HCT116 (cell line): ENCODE data around the gene MPIG6B. TPM values are rescaled to one million over a fixed set of nuclear protein-coding genes. Genes with fewer than 3 reads are reported as not detected.

Experiments used
- ATAC-seq: fragments of 200-7000 bp; cut with Tn5 transposase; 2 replicates; pipeline ENCODE4 v1.9.1; 2020; ENCODE audit warnings: mild to moderate bottlenecking, moderate library complexity
- BruUV-seq: library from RNA; stranded (reverse); fragments of 400-500 nt; replicated peaks from 2 replicates; lab custom pipeline; 2021; lab: Mats Ljungman, UMichigan
- CTCF ChIA-PET: fragments of 300-600 bp; sonication (Branson Sonifier 250); formaldehyde crosslinking; loops from one replicate; lab custom pipeline; 2021; ENCODE audit warnings: antibody characterized with exemption; lab: Charles Lee
- POLR2A ChIA-PET: fragments of 300-600, 350-600 bp; sonication (Branson Sonifier 250); formaldehyde crosslinking; loops from one replicate; lab custom pipeline; 2021; ENCODE audit warnings: antibody characterized with exemption; lab: Charles Lee
- RAD21 ChIA-PET, 2 experiments: fragments of 300-600 bp; sonication (Branson Sonifier 250); formaldehyde crosslinking; loops; one replicate each; lab custom pipeline; 2023; ENCODE audit warnings: low total read pairs in 2 of 2; ENCODE audit not compliant: uncharacterized antibody in 2 of 2, unreplicated experiment in 2 of 2, low non-redundant PET in 1 of 2; lab: Charles Lee
- DNase-seq: peaks from one replicate; pipeline ENCODE4 v3.0.0-alpha.2; 2010; ENCODE audit warnings: low read depth, low spot score
- H2AFZ ChIP-seq: fragments of 200-600 bp; shearing (Covaris generic), sonication (generic); 2 replicates; pipeline ENCODE4 v1.6.1; 2017; ENCODE audit warnings: low read depth, mixed run types, mixed read lengths, antibody characterized with exemption, low read length; ENCODE audit not compliant: poor library complexity, severe bottlenecking
- H3K27ac ChIP-seq: 2 replicates; pipeline ENCODE4 v1.5.1; 2012; ENCODE audit warnings: low read depth, low read length
- H3K27me3 ChIP-seq: fragments of 200-600 bp; sonication (generic); 2 replicates; pipeline ENCODE4 v1.6.1; 2016; ENCODE audit warnings: mixed run types, low read length, mixed read lengths; ENCODE audit not compliant: insufficient read depth
- H3K36me3 ChIP-seq, 2 experiments: fragments of 200-500 bp in 1 of 2; fragments of 200-600 bp in 1 of 2; sonication (Bioruptor generic) in 1 of 2; sonication (generic) in 1 of 2; 2 replicates each; pipeline versions ENCODE4 v1.5.1 to v1.6.1; 2014 to 2016; ENCODE audit warnings: low read length in 2 of 2, inconsistent platforms in 1 of 2, mixed read lengths in 1 of 2, mixed run types in 1 of 2; ENCODE audit not compliant: insufficient read depth in 2 of 2, control insufficient read depth in 1 of 2
- H3K4me1 ChIP-seq, 2 experiments: fragments of 200-600 bp in 1 of 2; sonication (generic) in 1 of 2; 2 replicates each; pipeline versions ENCODE4 v1.5.1 to v1.6.1; 2012 to 2017; ENCODE audit warnings: low read length in 2 of 2, inconsistent platforms in 1 of 2, mild to moderate bottlenecking in 1 of 2, mixed read lengths in 1 of 2, mixed run types in 1 of 2, moderate library complexity in 1 of 2; ENCODE audit not compliant: insufficient read depth in 2 of 2, control insufficient read depth in 1 of 2
- H3K4me2 ChIP-seq: fragments of 200-600 bp; sonication (generic); 2 replicates; pipeline ENCODE4 v1.6.1; 2017; ENCODE audit warnings: mixed run types, low read length, mixed read lengths
- H3K4me3 ChIP-seq, 2 experiments: fragments of 200-600 bp in 1 of 2; sonication (generic) in 1 of 2; replicated peaks in 1 of 2; 2 replicates each; pipeline ENCODE4 v1.5.1; 2011 to 2016; ENCODE audit warnings: low read length in 2 of 2, control low read depth in 1 of 2, low read depth in 1 of 2, mild to moderate bottlenecking in 1 of 2, mixed read lengths in 1 of 2, mixed run types in 1 of 2
- H3K79me2 ChIP-seq: fragments of 200-600 bp; sonication (generic); 2 replicates; pipeline ENCODE4 v1.6.1; 2017; ENCODE audit warnings: mild to moderate bottlenecking, mixed run types, low read length, moderate library complexity, mixed read lengths; ENCODE audit not compliant: insufficient read depth
- H3K9ac ChIP-seq: fragments of 200-600 bp; sonication (generic); 2 replicates; pipeline ENCODE4 v1.6.1; 2016; ENCODE audit warnings: low read length, mixed read lengths
- H3K9me2 ChIP-seq: fragments of 200-600 bp; sonication (generic), shearing (Covaris generic); 2 replicates; pipeline ENCODE4 v1.6.1; 2017; ENCODE audit warnings: mixed run types, mild to moderate bottlenecking, moderate library complexity; ENCODE audit not compliant: insufficient read depth
- H3K9me3 ChIP-seq, 2 experiments: fragments of 200-500 bp in 1 of 2; fragments of 200-600 bp in 1 of 2; sonication (Bioruptor generic) in 1 of 2; sonication (generic) in 1 of 2; 2 replicates each; pipeline ENCODE4 v1.6.1; 2014 to 2017; ENCODE audit warnings: low read length in 2 of 2, mixed read lengths in 2 of 2, inconsistent platforms in 1 of 2, low read depth in 1 of 2, mild to moderate bottlenecking in 1 of 2, mixed run types in 1 of 2, moderate library complexity in 1 of 2; ENCODE audit not compliant: control insufficient read depth in 1 of 2, insufficient read depth in 1 of 2
- H4K20me1 ChIP-seq: fragments of 200-600 bp; sonication (generic), shearing (Covaris generic); 2 replicates; pipeline ENCODE4 v1.6.1; 2017; ENCODE audit warnings: mixed run types, mild to moderate bottlenecking, moderate library complexity; ENCODE audit not compliant: insufficient read depth
- ATF3 ChIP-seq: IDR thresholded peaks from 2 replicates; pipeline ENCODE4 v1.6.1; 2012
- CBX3 ChIP-seq: IDR thresholded peaks from 2 replicates; pipeline ENCODE4 v1.6.1; 2012; ENCODE audit warnings: low read depth
- CTCF ChIP-seq, 3 experiments: fragments of 200-600 bp in 1 of 3; sonication (generic) in 1 of 3; IDR thresholded peaks in 2 of 3; conservative IDR thresholded peaks in 1 of 3; 2 replicates each; pipeline ENCODE4 v1.5.1; 2012 to 2017; ENCODE audit warnings: low read depth in 2 of 3, low read length in 2 of 3, antibody characterized with exemption in 1 of 3, borderline replicate concordance in 1 of 3, control low read depth in 1 of 3, mild to moderate bottlenecking in 1 of 3, mixed read lengths in 1 of 3, mixed run types in 1 of 3, moderate library complexity in 1 of 3; ENCODE audit not compliant: insufficient read depth in 1 of 3
- EGR1 ChIP-seq: IDR thresholded peaks from 2 replicates; pipeline ENCODE4 v1.6.1; 2012; ENCODE audit warnings: low read depth
- ELF1 ChIP-seq: IDR thresholded peaks from 2 replicates; pipeline ENCODE4 v1.6.1; 2012; ENCODE audit warnings: low read depth, borderline replicate concordance
- EZH2phosphoT487 ChIP-seq: fragments of 200-600 bp; IDR thresholded peaks from 2 replicates; pipeline ENCODE4 v1.6.1; 2018; ENCODE audit warnings: antibody characterized with exemption, borderline replicate concordance
- FOSL1 ChIP-seq: IDR thresholded peaks from 2 replicates; pipeline ENCODE4 v1.6.1; 2012; ENCODE audit warnings: low read depth
- JUND ChIP-seq: IDR thresholded peaks from 2 replicates; pipeline ENCODE4 v1.6.1; 2012
- POLR2A ChIP-seq: IDR thresholded peaks from 2 replicates; pipeline ENCODE4 v1.7.0; 2011; ENCODE audit warnings: borderline replicate concordance; ENCODE audit not compliant: insufficient read depth, insufficient read length; ENCODE audit errors: extremely low read depth
- POLR2AphosphoS5 ChIP-seq: IDR thresholded peaks from 2 replicates; pipeline ENCODE4 v1.6.1; 2011; ENCODE audit warnings: mild to moderate bottlenecking, low read depth, low read length, moderate library complexity
- RAD21 ChIP-seq: IDR thresholded peaks from 2 replicates; pipeline ENCODE4 v1.6.1; 2012; ENCODE audit warnings: low read depth, mild to moderate bottlenecking
- SIN3A ChIP-seq: IDR thresholded peaks from 2 replicates; pipeline ENCODE4 v1.6.1; 2012; ENCODE audit warnings: low read depth
- SP1 ChIP-seq: IDR thresholded peaks from 2 replicates; pipeline ENCODE4 v1.6.1; 2012; ENCODE audit warnings: low read depth
- TCF7L2 ChIP-seq: IDR thresholded peaks from 2 replicates; pipeline ENCODE4 v1.7.0; 2011; ENCODE audit warnings: borderline replicate concordance, inconsistent platforms; ENCODE audit not compliant: insufficient read depth, insufficient read length; ENCODE audit errors: extremely low read depth
- ZBTB33 ChIP-seq: IDR thresholded peaks from 2 replicates; pipeline ENCODE4 v1.6.1; 2011; ENCODE audit warnings: mild to moderate bottlenecking, low read length, moderate library complexity; ENCODE audit not compliant: insufficient replicate concordance; ENCODE audit errors: extremely low read depth
- ZFX ChIP-seq: fragments of 450-650 bp; IDR thresholded peaks from 2 replicates; pipeline ENCODE4 v1.6.1; 2017
- intact Hi-C: fragments of 100-400 bp; cut with micrococcal nuclease; formaldehyde crosslinking; loops from 2 replicates; pipeline ENCODE4 v1.10.0; 2022
- total RNA-seq: library from RNA; stranded (reverse); gene quantifications from one replicate; pipeline ENCODE4 v1.2.1, GENCODE V29; 2021; ENCODE audit not compliant: unreplicated experiment

Gene MPIG6B
- total RNA-seq, 1 experiment from 2014 or later: 0.42 TPM

- ATAC-seq: no peak
Measured at GRCh38 chr6:31706599-31706998, 16.6 kb upstream of the MPIG6B start, which contains the start of gene LY6G6F. Gene LY6G6F, plus strand, starts transcription at chr6:31706866. Its CDS starts 41 bp downstream, at chr6:31706907.

More at GRCh38 chr6:31706599-31706998, 16.6 kb upstream of the MPIG6B start, which contains the start of gene LY6G6F:
- H3K4me3 ChIP-seq: no peak within 1 kb of the TSS
- H2AFZ ChIP-seq: no peak within 1 kb of the TSS
- H3K27ac ChIP-seq: no peak within 1 kb of the TSS
- CTCF ChIA-PET: no interaction called here
- peaks cover 11% of the 10 kb centered on the region for H3K79me2 ChIP-seq
- DNase-seq: no peak
- intact Hi-C loops: no loop called here
- no peaks in the 10 kb centered on the region for H3K27me3 ChIP-seq
- peaks cover 10 to 27% of the 10 kb centered on the region in 2 experiments; a peak in 3 of 4 replicates for H3K4me1 ChIP-seq
- no peaks in the 10 kb centered on the region for H3K9me2 ChIP-seq
- POLR2A ChIA-PET: no interaction called here
- BruUV-seq: no TSS peak
- H4K20me1 ChIP-seq: no peaks in the 10 kb centered on the region
- H3K36me3 ChIP-seq: no peaks in the 10 kb centered on the region
- RAD21 ChIA-PET: no interaction called here
- no peaks in the 10 kb centered on the region for H3K9me3 ChIP-seq
- H3K4me2 ChIP-seq: no peak within 1 kb of the TSS
- TF ChIP-seq SIN3A: no peak
- no peak for TF ChIP-seq POLR2AphosphoS5
- TF ChIP-seq TCF7L2: no peak
- no peak for TF ChIP-seq POLR2A
- TF ChIP-seq CTCF (IDR thresholded peaks at IDR 0.05 in 2 of 3, conservative IDR thresholded peaks at IDR 0.05 in 1 of 3; ENCODE audit: borderline replicate concordance in 1 of 3, insufficient read depth in 1 of 3, low read depth in 2 of 3, low read length in 2 of 3): no peak
- TF ChIP-seq FOSL1: no peak
- no peak for TF ChIP-seq SP1
- no peak for TF ChIP-seq CBX3
- no peak for TF ChIP-seq EZH2phosphoT487
- no peak for TF ChIP-seq ELF1
- TF ChIP-seq RAD21: no peak
- no peak for TF ChIP-seq ZFX
- TF ChIP-seq ZBTB33: no peak
- no peak for TF ChIP-seq ATF3
- TF ChIP-seq JUND: no peak
- no peak for TF ChIP-seq EGR1
- no peak within 1 kb of the TSS for H3K9ac ChIP-seq
